Neuronal stem cell (in vitro differentiated cells): ENCODE measurements around the gene PYGO2.

Experiments
- DNase-seq: peaks from one replicate; pipeline ENCODE4 v3.0.0-alpha.2; 2013; ENCODE audit warnings: low spot score
- H2AFZ ChIP-seq: one replicate; pipeline ENCODE4 v1.6.1; 2013; ENCODE audit warnings: mild to moderate bottlenecking, low read length, inconsistent platforms
- H2AK5ac ChIP-seq: 2 replicates; pipeline ENCODE4 v1.6.1; 2013; ENCODE audit warnings: low read depth, mild to moderate bottlenecking, inconsistent platforms, low read length, moderate library complexity, mixed read lengths
- H2BK120ac ChIP-seq: 2 replicates; pipeline ENCODE4 v1.6.1; 2013; ENCODE audit warnings: low read depth, mild to moderate bottlenecking, inconsistent platforms, low read length, moderate library complexity, mixed read lengths
- H2BK12ac ChIP-seq: one replicate; pipeline ENCODE4 v1.6.1; 2013; ENCODE audit warnings: low read length, inconsistent platforms
- H2BK15ac ChIP-seq: 2 replicates; pipeline ENCODE4 v1.6.1; 2013; ENCODE audit warnings: mild to moderate bottlenecking, low read length, inconsistent platforms, mixed read lengths
- H2BK5ac ChIP-seq: one replicate; pipeline ENCODE4 v1.6.1; 2013; ENCODE audit warnings: inconsistent platforms, mild to moderate bottlenecking, low read length, moderate library complexity
- H3K14ac ChIP-seq: one replicate; pipeline ENCODE4 v1.6.1; 2013; ENCODE audit warnings: low read length, inconsistent platforms
- H3K18ac ChIP-seq: 2 replicates; pipeline ENCODE4 v1.6.1; 2013; ENCODE audit warnings: low read length, inconsistent platforms
- H3K23ac ChIP-seq: 2 replicates; pipeline ENCODE4 v1.6.1; 2013; ENCODE audit warnings: low read depth, mild to moderate bottlenecking, mixed read lengths, low read length, inconsistent platforms; ENCODE audit not compliant: poor library complexity
- H3K27ac ChIP-seq: replicated peaks from 3 replicates; pipeline ENCODE4 v1.5.1; 2013; ENCODE audit warnings: low read length, inconsistent platforms
- H3K27me3 ChIP-seq, 3 experiments: 2 replicates each; pipeline ENCODE4 v1.6.1; 2013; ENCODE audit warnings: low read length in 3 of 3, mild to moderate bottlenecking in 2 of 3, inconsistent platforms in 1 of 3, low read depth in 1 of 3, mixed read lengths in 1 of 3, moderate library complexity in 1 of 3; ENCODE audit not compliant: control insufficient read depth in 3 of 3, insufficient read depth in 3 of 3
- H3K36me3 ChIP-seq, 2 donors: replicated peaks in 1 of 2; 2 replicates each; pipeline ENCODE4 v1.6.1; 2013; ENCODE audit warnings: low read length in 2 of 2; ENCODE audit not compliant: control insufficient read depth in 2 of 2, insufficient read depth in 2 of 2
- H3K4ac ChIP-seq: 2 replicates; pipeline ENCODE4 v1.6.1; 2013; ENCODE audit warnings: inconsistent platforms, mild to moderate bottlenecking, low read length, moderate library complexity
- H3K4me1 ChIP-seq, 2 donors: 1 replicate in 1 of 2; 2 replicates in 1 of 2; pipeline ENCODE4 v1.6.1; 2013; ENCODE audit warnings: low read length in 2 of 2, low read depth in 1 of 2; ENCODE audit not compliant: control insufficient read depth in 2 of 2, insufficient read depth in 1 of 2
- H3K4me2 ChIP-seq: one replicate; pipeline ENCODE4 v1.6.1; 2013; ENCODE audit warnings: mild to moderate bottlenecking, low read length, inconsistent platforms; ENCODE audit not compliant: insufficient read depth, poor library complexity, severe bottlenecking
- H3K4me3 ChIP-seq, 2 donors: 2 replicates each; pipeline ENCODE4 v1.5.1; 2013; ENCODE audit warnings: low read length in 2 of 2, mild to moderate bottlenecking in 2 of 2, inconsistent platforms in 1 of 2, moderate library complexity in 1 of 2
- H3K79me1 ChIP-seq: one replicate; pipeline ENCODE4 v1.6.1; 2013; ENCODE audit warnings: low read depth, mild to moderate bottlenecking, inconsistent platforms, low read length, moderate library complexity
- H3K9ac ChIP-seq: one replicate; pipeline ENCODE4 v1.6.1; 2013; ENCODE audit warnings: mild to moderate bottlenecking, low read depth, low read length, inconsistent platforms; ENCODE audit not compliant: poor library complexity
- H3K9me3 ChIP-seq, 2 donors: replicated peaks in 1 of 2; 2 replicates each; pipeline versions ENCODE3 to v1.6.1; 2013; ENCODE audit warnings: low read length in 2 of 2, mild to moderate bottlenecking in 2 of 2, inconsistent platforms in 1 of 2, low read depth in 1 of 2, mixed read lengths in 1 of 2, moderate library complexity in 1 of 2; ENCODE audit not compliant: control insufficient read depth in 2 of 2, insufficient read depth in 1 of 2
- H4K8ac ChIP-seq: one replicate; pipeline ENCODE4 v1.6.1; 2013; ENCODE audit warnings: low read depth, mild to moderate bottlenecking, inconsistent platforms, low read length, moderate library complexity
- H4K91ac ChIP-seq: one replicate; pipeline ENCODE4 v1.6.1; 2013; ENCODE audit warnings: low read length, low read depth, mild to moderate bottlenecking, inconsistent platforms; ENCODE audit not compliant: poor library complexity
- WGBS, 2 donors: extraction: QIAGEN DNeasy Blood & Tissue Kit; methylation state at CpG; one replicate each; pipeline ENCODE4 v1.1.7; 2013; ENCODE audit warnings: missing lambda C conversion rate in 2 of 2, mixed read lengths in 1 of 2; ENCODE audit not compliant: insufficient read length in 2 of 2, insufficient replicate concordance in 1 of 2; ENCODE audit errors: extremely low coverage in 2 of 2; 5-methylcytosine and 5-hydroxymethylcytosine counted together

PYGO2 gene

DNA sequence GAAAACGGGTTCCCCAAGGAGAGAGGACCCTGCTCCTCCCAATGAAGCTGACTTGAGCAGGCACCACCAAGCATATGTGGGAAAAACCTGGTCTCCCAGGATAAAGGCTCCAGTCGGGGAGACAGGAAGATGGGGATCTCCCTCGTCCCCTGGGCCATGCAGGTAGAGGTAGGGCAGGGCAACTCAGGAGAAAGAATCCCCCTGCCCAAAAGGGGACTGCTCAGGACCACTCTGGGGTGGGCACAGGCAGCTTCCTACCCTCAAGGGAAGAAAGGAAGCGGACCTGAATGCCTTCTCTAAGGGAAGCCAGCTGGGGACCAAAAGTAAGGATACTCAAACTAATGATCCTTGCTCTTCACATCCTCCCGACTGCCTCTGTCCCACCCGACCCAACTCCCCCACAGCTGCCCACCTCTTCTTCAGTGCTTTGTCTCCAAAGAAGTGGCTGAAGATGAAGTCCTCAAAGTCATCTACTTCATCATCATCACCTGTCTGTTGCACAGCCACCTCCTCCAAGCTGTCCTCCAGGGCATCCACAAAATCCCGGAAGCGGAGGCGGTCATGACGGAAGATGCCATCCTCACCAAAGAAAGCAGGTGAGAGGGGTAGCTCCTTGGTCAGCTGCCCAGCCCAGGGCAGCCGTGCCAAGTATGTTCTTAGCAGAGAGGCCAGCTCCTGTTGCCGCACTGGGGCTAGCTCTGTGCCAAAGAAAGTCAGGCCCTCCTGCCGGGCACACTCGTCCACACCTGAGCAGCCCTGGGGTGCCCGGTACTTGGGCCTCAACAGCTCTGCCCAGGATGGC is 16.2 kb downstream of the PYGO2 start:
- Histone ChIP-seq H3K4ac (no peak overlapping the region), H3K9me3 (no peaks in the 10 kb centered on the region), H3K4me1 (peaks cover 14 to 37% of the 10 kb centered on the region in 2 donors), H3K9ac (no peak overlapping the region), H4K91ac (no peak overlapping the region), H3K18ac (no peak overlapping the region), H3K4me3 (no peak overlapping the region), H2BK5ac (no peak overlapping the region), H2BK120ac (no peak overlapping the region), H3K4me2 (no peak overlapping the region), H3K23ac (no peak overlapping the region), H2BK12ac (no peak overlapping the region), H2BK15ac (no peak overlapping the region), H2AK5ac (no peak overlapping the region), H3K27ac (no peak overlapping the region), H3K36me3 (peaks cover 35 to 39% of the 10 kb centered on the region in 2 donors), H4K8ac (no peak overlapping the region), H3K79me1 (peaks cover 6% of the 10 kb centered on the region), H2AFZ (no peak overlapping the region), H3K14ac (no peak overlapping the region), H3K27me3 (no peaks in the 10 kb centered on the region)
- WGBS, 2 donors = no CpG with 5 or more reads among the region's 15 CpGs
- no peak for DNase-seq

GRCh38 chr1:154944401-154945159 is 17.0 kb downstream of the PYGO2 start:
- Histone ChIP-seq H2BK120ac (no peak overlapping the region), H4K8ac (no peak overlapping the region), H3K23ac (no peak overlapping the region), H2BK15ac (no peak overlapping the region), H3K4me2 (no peak overlapping the region), H3K9ac (no peak overlapping the region), H3K79me1 (peaks cover 6% of the 10 kb centered on the region), H3K36me3 (peaks cover 35 to 38% of the 10 kb centered on the region in 2 donors), H3K9me3 (no peaks in the 10 kb centered on the region), H3K4ac (no peak overlapping the region), H3K4me1 (peaks cover 20 to 42% of the 10 kb centered on the region in 2 donors), H3K18ac (no peak overlapping the region), H3K4me3 (no peak overlapping the region), H3K27me3 (no peaks in the 10 kb centered on the region), H3K27ac (no peak overlapping the region), H3K14ac (no peak overlapping the region), H2BK12ac (no peak overlapping the region), H4K91ac (no peak overlapping the region), H2AFZ (no peak overlapping the region), H2BK5ac (no peak overlapping the region), H2AK5ac (no peak overlapping the region)
- WGBS, 2 donors = no CpG with 5 or more reads among the region's 9 CpGs
- DNase-seq = no peak

GRCh38 chr1:154943649-154944400 is 17.8 kb downstream of the PYGO2 start:
- peaks cover 20 to 42% of the 10 kb centered on the region in 2 donors for H3K4me1 ChIP-seq
- no peak overlapping the region for H2BK12ac ChIP-seq
- H4K91ac ChIP-seq = no peak overlapping the region
- H3K27me3 ChIP-seq = no peaks in the 10 kb centered on the region
- H2BK5ac ChIP-seq = no peak overlapping the region
- no CpG with 5 or more reads among the region's 6 CpGs for WGBS, 2 donors
- H2AK5ac ChIP-seq = no peak overlapping the region
- no peak overlapping the region for H3K4me2 ChIP-seq
- peaks cover 6% of the 10 kb centered on the region for H3K79me1 ChIP-seq
- no peak overlapping the region for H4K8ac ChIP-seq
- no peak overlapping the region for H3K18ac ChIP-seq
- peak; percentile 44 for DNase-seq
- H3K14ac ChIP-seq = no peak overlapping the region
- H2AFZ ChIP-seq = no peak overlapping the region
- no peak overlapping the region for H2BK15ac ChIP-seq
- no peak overlapping the region for H2BK120ac ChIP-seq
- H3K23ac ChIP-seq = no peak overlapping the region
- H3K9me3 ChIP-seq = no peaks in the 10 kb centered on the region
- H3K4ac ChIP-seq = no peak overlapping the region
- no peak overlapping the region for H3K9ac ChIP-seq
- peaks cover 35 to 38% of the 10 kb centered on the region in 2 donors for H3K36me3 ChIP-seq
- no peak overlapping the region for H3K27ac ChIP-seq
- H3K4me3 ChIP-seq = no peak overlapping the region
